H1 (cell line): Measurements from ENCODE around the gene SNW1. TPM values are rescaled to one million over a fixed set of nuclear protein-coding genes. Genes with fewer than 3 reads are reported as not detected.

ENCODE experiments used
- CTCF ChIA-PET: fragments of 300-600 bp; sonication (Branson Sonifier 250); formaldehyde crosslinking; loops from one replicate; lab custom pipeline; 2021; ENCODE audit not compliant: partially characterized antibody; lab: Charles Lee
- POLR2A ChIA-PET: fragments of 300-600 bp; sonication (Branson Sonifier 250); formaldehyde crosslinking; loops from one replicate; lab custom pipeline; 2021; ENCODE audit warnings: inconsistent platforms; ENCODE audit not compliant: partially characterized antibody; lab: Charles Lee
- DNase-seq, 2 experiments: peaks; one replicate each; pipeline versions ENCODE4 v3.0.0 to v3.0.0-alpha.2; 2010 to 2022; ENCODE audit warnings: low spot score in 2 of 2, low read depth in 1 of 2, mixed read lengths in 1 of 2
- FAIRE-seq: peaks from 2 replicates; lab custom pipeline; 2011; peaks lifted over from hg19 to GRCh38; lab: Jason Lieb, UNC
- H2AFZ ChIP-seq: 2 replicates; pipeline ENCODE4 v1.8.1; 2012; ENCODE audit warnings: low read length, inconsistent platforms
- H2AK5ac ChIP-seq: 2 replicates; pipeline ENCODE4 v1.6.1; 2013; ENCODE audit warnings: low read depth, low read length
- H2BK120ac ChIP-seq: replicated peaks from 2 replicates; pipeline ENCODE3; 2013; ENCODE audit warnings: low read depth, low read length, inconsistent platforms
- H2BK12ac ChIP-seq: 2 replicates; pipeline ENCODE4 v1.6.1; 2013; ENCODE audit warnings: low read depth, low read length
- H2BK15ac ChIP-seq: 2 replicates; pipeline ENCODE4 v1.6.1; 2013; ENCODE audit warnings: low read length
- H2BK20ac ChIP-seq: 2 replicates; pipeline ENCODE4 v1.6.1; 2013; ENCODE audit warnings: low read length
- H2BK5ac ChIP-seq: 2 replicates; pipeline ENCODE4 v1.6.1; 2013; ENCODE audit warnings: low read depth, low read length
- H3K14ac ChIP-seq: 2 replicates; pipeline ENCODE4 v1.6.1; 2013; ENCODE audit warnings: inconsistent platforms; ENCODE audit not compliant: insufficient read length
- H3K18ac ChIP-seq: 2 replicates; pipeline ENCODE4 v1.6.1; 2013; ENCODE audit warnings: low read length; ENCODE audit errors: extremely low read depth
- H3K23ac ChIP-seq: 2 replicates; pipeline ENCODE4 v1.6.1; 2013; ENCODE audit warnings: inconsistent platforms; ENCODE audit not compliant: insufficient read length
- H3K23me2 ChIP-seq: 2 replicates; pipeline ENCODE4 v1.6.1; 2013; ENCODE audit warnings: low read depth, low read length
- H3K27ac ChIP-seq: 2 replicates; pipeline ENCODE4 v1.6.1; 2011; ENCODE audit warnings: low read depth, low read length, inconsistent platforms
- H3K27me3 ChIP-seq, 4 experiments: replicated peaks in 1 of 4; 1 replicate in 1 of 4; 2 replicates in 3 of 4; pipeline versions ENCODE4 v1.6.1 to v1.8.1; 2011 to 2013; ENCODE audit warnings: low read length in 3 of 4, mild to moderate bottlenecking in 3 of 4, inconsistent platforms in 2 of 4, mixed read lengths in 2 of 4, moderate library complexity in 1 of 4; ENCODE audit not compliant: control insufficient read depth in 3 of 4, insufficient read depth in 3 of 4; ENCODE audit errors: extremely low read depth in 1 of 4
- H3K36me3 ChIP-seq, 4 experiments: 2 replicates each; pipeline versions ENCODE4 v1.6.1 to v1.8.1; 2011 to 2013; ENCODE audit warnings: mild to moderate bottlenecking in 4 of 4, low read length in 3 of 4, moderate library complexity in 2 of 4, control low read depth in 1 of 4, inconsistent platforms in 1 of 4; ENCODE audit not compliant: insufficient read depth in 4 of 4, control insufficient read depth in 2 of 4
- H3K4ac ChIP-seq: replicated peaks from 2 replicates; pipeline ENCODE3; 2013; ENCODE audit warnings: low read length, low read depth, mixed read lengths, inconsistent platforms; ENCODE audit not compliant: insufficient read length
- H3K4me1 ChIP-seq, 4 experiments: replicated peaks in 1 of 4; 1 replicate in 1 of 4; 2 replicates in 3 of 4; pipeline versions ENCODE4 v1.6.1 to v1.8.1; 2011 to 2013; ENCODE audit warnings: low read length in 3 of 4, inconsistent platforms in 2 of 4, mixed read lengths in 1 of 4; ENCODE audit not compliant: insufficient read depth in 4 of 4, control insufficient read depth in 3 of 4
- H3K4me2 ChIP-seq, 2 experiments: 2 replicates each; pipeline versions ENCODE4 v1.6.1 to v1.8.1; 2011 to 2013; ENCODE audit warnings: low read depth in 2 of 2, low read length in 2 of 2, control low read depth in 1 of 2, inconsistent platforms in 1 of 2, mild to moderate bottlenecking in 1 of 2; ENCODE audit not compliant: insufficient read depth in 1 of 2
- H3K4me3 ChIP-seq, 4 experiments: fragments of 200-600, 300-600 bp in 1 of 4; sonication (generic), shearing (Covaris generic), sonication (Bioruptor Twin) in 1 of 4; 2 replicates each; pipeline versions ENCODE4 v1.5.1 to v1.8.1; 2011 to 2016; ENCODE audit warnings: low read length in 4 of 4, low read depth in 3 of 4, control low read depth in 2 of 4, inconsistent platforms in 2 of 4, mild to moderate bottlenecking in 2 of 4, mixed read lengths in 1 of 4, moderate library complexity in 1 of 4; ENCODE audit not compliant: insufficient read depth in 2 of 4; ENCODE audit errors: extremely low read depth in 1 of 4
- H3K56ac ChIP-seq: replicated peaks from 2 replicates; pipeline ENCODE3; 2013; ENCODE audit warnings: low read depth, mild to moderate bottlenecking, mixed read lengths, low read length, inconsistent platforms; ENCODE audit not compliant: insufficient read length
- H3K79me1 ChIP-seq: 2 replicates; pipeline ENCODE4 v1.6.1; 2013; ENCODE audit warnings: low read depth, low read length, control low read depth
- H3K79me2 ChIP-seq, 2 experiments: 2 replicates each; pipeline versions ENCODE4 v1.6.1 to v1.8.1; 2012 to 2013; ENCODE audit warnings: low read length in 2 of 2, mild to moderate bottlenecking in 2 of 2, inconsistent platforms in 1 of 2; ENCODE audit not compliant: insufficient read depth in 2 of 2, control insufficient read depth in 1 of 2
- H3K9ac ChIP-seq, 4 experiments: replicated peaks in 1 of 4; 1 replicate in 1 of 4; 2 replicates in 3 of 4; pipeline versions ENCODE4 v1.6.1 to v1.8.1; 2011 to 2013; ENCODE audit warnings: low read depth in 3 of 4, low read length in 3 of 4, control low read depth in 2 of 4, mild to moderate bottlenecking in 2 of 4, moderate library complexity in 2 of 4, inconsistent platforms in 1 of 4; ENCODE audit errors: extremely low read depth in 1 of 4
- H3K9me3 ChIP-seq, 2 experiments: 2 replicates each; pipeline versions ENCODE4 v1.6.1 to v1.8.1; 2012 to 2013; ENCODE audit warnings: mild to moderate bottlenecking in 2 of 2, moderate library complexity in 2 of 2, control low read depth in 1 of 2, inconsistent platforms in 1 of 2, low read depth in 1 of 2, low read length in 1 of 2, mixed read lengths in 1 of 2; ENCODE audit not compliant: insufficient read depth in 2 of 2
- H4K20me1 ChIP-seq, 2 experiments: replicated peaks in 1 of 2; 2 replicates each; pipeline versions ENCODE3 to v1.8.1; 2011 to 2013; ENCODE audit warnings: inconsistent platforms in 2 of 2, low read length in 2 of 2, mild to moderate bottlenecking in 1 of 2; ENCODE audit not compliant: insufficient read depth in 2 of 2, control insufficient read depth in 1 of 2
- H4K5ac ChIP-seq: 2 replicates; pipeline ENCODE4 v1.6.1; 2013; ENCODE audit warnings: low read length, low read depth, mixed read lengths, inconsistent platforms; ENCODE audit not compliant: insufficient read length
- H4K8ac ChIP-seq: 2 replicates; pipeline ENCODE4 v1.8.0; 2013; ENCODE audit warnings: mild to moderate bottlenecking, moderate library complexity, low read length, inconsistent platforms; ENCODE audit not compliant: insufficient read depth; ENCODE audit errors: extremely low read depth
- H4K91ac ChIP-seq: replicated peaks from 2 replicates; pipeline ENCODE3; 2013; ENCODE audit warnings: low read length, mixed read lengths, inconsistent platforms; ENCODE audit not compliant: insufficient read length
- CBX8 ChIP-seq: fragments of 300-800, 300-1000 bp; sonication (generic); IDR thresholded peaks from 2 replicates; pipeline ENCODE4 v1.7.1; 2016; ENCODE audit warnings: low read depth, low read length, borderline replicate concordance
- CHD1 ChIP-seq: IDR thresholded peaks from 2 replicates; pipeline ENCODE4 v1.6.1; 2012; ENCODE audit warnings: low read depth, low read length, improper control_type of control experiment
- GABPA ChIP-seq: IDR thresholded peaks from 2 replicates; pipeline ENCODE4 v1.6.1; 2011; ENCODE audit warnings: mild to moderate bottlenecking, low read length, moderate library complexity, borderline replicate concordance; ENCODE audit not compliant: insufficient read depth
- HDAC6 ChIP-seq: IDR thresholded peaks from one replicate; pipeline ENCODE4 v1.7.1; 2012; ENCODE audit warnings: low read depth, mild to moderate bottlenecking, inconsistent platforms, low read length, moderate library complexity
- PHF8 ChIP-seq: fragments of 200-600 bp; sonication (generic); conservative IDR thresholded peaks from 2 replicates; pipeline ENCODE4 v1.7.1; 2012; ENCODE audit warnings: low read depth, mild to moderate bottlenecking, inconsistent platforms, low read length, moderate library complexity
- POLR2AphosphoS5 ChIP-seq: IDR thresholded peaks from 2 replicates; pipeline ENCODE4 v1.6.1; 2011; ENCODE audit warnings: low read depth, low read length
- POU5F1 ChIP-seq: IDR thresholded peaks from 2 replicates; pipeline ENCODE4 v1.6.1; 2011; ENCODE audit warnings: low read depth, mild to moderate bottlenecking, low read length, moderate library complexity
- RAD21 ChIP-seq, 2 experiments: IDR thresholded peaks in 1 of 2; conservative IDR thresholded peaks in 1 of 2; 2 replicates each; pipeline ENCODE4 v1.6.1; 2011; ENCODE audit warnings: low read depth in 2 of 2, low read length in 2 of 2, improper control_type of control experiment in 1 of 2, inconsistent platforms in 1 of 2, mild to moderate bottlenecking in 1 of 2, moderate library complexity in 1 of 2
- RNF2 ChIP-seq: fragments of 200-900, 300-1000 bp; sonication (generic); IDR thresholded peaks from 2 replicates; pipeline ENCODE4 v1.7.1; 2016; ENCODE audit warnings: borderline replicate concordance, low read depth, mild to moderate bottlenecking, antibody characterized with exemption, low read length; ENCODE audit not compliant: poor library complexity, severe bottlenecking; ENCODE audit errors: missing control alignments
- SIN3A ChIP-seq, 2 experiments: IDR thresholded peaks in 1 of 2; conservative IDR thresholded peaks in 1 of 2; 2 replicates each; pipeline ENCODE4 v1.6.1; 2011 to 2012; ENCODE audit warnings: low read length in 2 of 2, improper control_type of control experiment in 1 of 2, low read depth in 1 of 2, mild to moderate bottlenecking in 1 of 2
- TAF7 ChIP-seq: optimal IDR thresholded peaks from 2 replicates; pipeline ENCODE3; 2011; ENCODE audit warnings: low read depth, mild to moderate bottlenecking, inconsistent platforms, low read length, moderate library complexity, borderline replicate concordance
- ZNF274 ChIP-seq: IDR thresholded peaks from 2 replicates; pipeline ENCODE4 v1.7.0; 2012; ENCODE audit warnings: low read length, borderline replicate concordance; ENCODE audit errors: extremely low read depth
- polyA plus RNA-seq, 7 experiments: library from polyadenylated mRNA; depleted of rRNA in 3 of 7; stranded (reverse) in 5 of 7; unstranded in 2 of 7; fragments of >200 nt in 5 of 7; fragments of 200-250 nt in 2 of 7; gene quantifications; 1 replicate in 5 of 7; 2 replicates in 1 of 7; 4 replicates in 1 of 7; pipeline versions ENCODE4 v1.2.1 to v1.2.3, GENCODE V29; 2011 to 2013; ENCODE audit warnings: missing spikeins in 2 of 7, mixed read lengths in 2 of 7
- total RNA-seq: library from RNA; stranded (reverse); fragmentation: NEBNext Ultra II Directional; extraction: Animal tissue kit (Norgen Biotek cat#: 25700); gene quantifications from 2 replicates; pipeline ENCODE4 v1.2.1, GENCODE V29; 2021
- TF ChIP-seq, protein P1 (sequence below): IDR thresholded peaks from 2 replicates; pipeline ENCODE4 v1.6.1; 2011; ENCODE audit warnings: low read length, improper control_type of control experiment

Gene SNW1
- total and polyA plus RNA-seq, 2 of the 8 experiments (the other 6 are each of a cell fraction or from before 2014, with no cell fraction given), result 13.2 to 79.2 TPM

DNA sequence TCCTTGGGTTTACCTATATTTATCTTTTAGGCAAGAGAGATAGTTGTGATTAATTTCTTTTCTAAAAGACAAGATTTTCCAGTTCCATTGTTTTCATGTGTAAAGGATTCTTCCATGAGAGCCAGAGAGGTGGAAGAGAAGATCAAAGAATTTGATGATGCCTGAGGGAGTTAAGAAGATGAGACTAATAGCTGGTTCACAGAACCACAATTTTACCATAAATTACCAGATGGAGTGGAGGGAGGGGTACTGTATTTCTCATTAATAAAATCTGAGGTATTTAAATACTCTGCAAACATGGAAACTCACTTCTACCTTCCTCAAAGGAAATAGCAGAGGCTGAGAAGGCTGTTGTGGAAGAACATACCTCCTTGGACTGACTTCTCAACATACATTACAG, 87.8 kb downstream of the SNW1 start:
- CTCF ChIA-PET, result no interaction called here
- FAIRE-seq, result no peak
- TF ChIP-seq, protein P1, sequence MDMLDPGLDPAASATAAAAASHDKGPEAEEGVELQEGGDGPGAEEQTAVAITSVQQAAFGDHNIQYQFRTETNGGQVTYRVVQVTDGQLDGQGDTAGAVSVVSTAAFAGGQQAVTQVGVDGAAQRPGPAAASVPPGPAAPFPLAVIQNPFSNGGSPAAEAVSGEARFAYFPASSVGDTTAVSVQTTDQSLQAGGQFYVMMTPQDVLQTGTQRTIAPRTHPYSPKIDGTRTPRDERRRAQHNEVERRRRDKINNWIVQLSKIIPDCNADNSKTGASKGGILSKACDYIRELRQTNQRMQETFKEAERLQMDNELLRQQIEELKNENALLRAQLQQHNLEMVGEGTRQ, result no peak
- TF ChIP-seq TAF7, result no peak
- no peak for TF ChIP-seq HDAC6
- TF ChIP-seq RNF2, result no peak
- no peak for TF ChIP-seq GABPA
- TF ChIP-seq SIN3A (conservative IDR thresholded peaks at IDR 0.05 in 1 of 2, IDR thresholded peaks at IDR 0.05 in 1 of 2; ENCODE audit: low read depth in 1 of 2, low read length in 2 of 2), result no peak
- no peak for TF ChIP-seq ZNF274
- no peak for TF ChIP-seq RAD21 (IDR thresholded peaks at IDR 0.05 in 1 of 2, conservative IDR thresholded peaks at IDR 0.05 in 1 of 2; ENCODE audit: low read depth in 2 of 2, low read length in 2 of 2)
- TF ChIP-seq CHD1, result no peak
- TF ChIP-seq CBX8, result no peak
- TF ChIP-seq POLR2AphosphoS5, result no peak
- no peak for TF ChIP-seq PHF8
- no peak for TF ChIP-seq POU5F1

More for the DNA sequence above, 87.8 kb downstream of the SNW1 start:
- Histone ChIP-seq H2BK120ac (no peak overlapping the region), H2BK5ac (no peak overlapping the region), H3K79me1 (no peaks in the 10 kb centered on the region), H3K56ac (no peak overlapping the region), H2AK5ac (no peak overlapping the region), H3K4me1 (no peaks in the 10 kb centered on the region), H4K8ac (no peak overlapping the region), H4K5ac (no peak overlapping the region), H3K79me2 (no peaks in the 10 kb centered on the region), H3K23ac (no peak overlapping the region), H3K4me3 (no peak overlapping the region), H3K27ac (no peak overlapping the region), H3K18ac (no peak overlapping the region), H3K4ac (no peak overlapping the region), H2AFZ (no peak overlapping the region), H3K9ac (no peak overlapping the region), H3K36me3 (peaks cover 9 to 31% (median 19%) of the 10 kb centered on the region in 4 experiments), H4K91ac (no peak overlapping the region), H2BK20ac (no peak overlapping the region), H3K14ac (no peak overlapping the region), H4K20me1 (peaks cover 0 to 2% of the 10 kb centered on the region in 2 experiments), H3K4me2 (no peak overlapping the region), H3K27me3 (no peaks in the 10 kb centered on the region), H2BK12ac (no peak overlapping the region), H3K9me3 (no peaks in the 10 kb centered on the region), H3K23me2 (no peaks in the 10 kb centered on the region), H2BK15ac (no peak overlapping the region)
- DNase-seq, result no peak
- POLR2A ChIA-PET, result interaction anchor here (1.2 kb wide), 1 partner anchor 19 kb away, joined by 3 read pairs; no protein-coding TSS in a partner anchor
